Myocyte (in vitro differentiated cells): ENCODE data around the gene HDAC3. TPM values are rescaled to one million over a fixed set of nuclear protein-coding genes. Genes with fewer than 3 reads are reported as not detected.
A peak's percentile ranks its signal among the peaks of the same experiment; 100 is the strongest.

ENCODE experiments used
- DNase-seq: peaks from one replicate; pipeline ENCODE4 v3.0.0-alpha.2; 2012; ENCODE audit warnings: low read depth
- total RNA-seq: library from RNA; depleted of rRNA; stranded (reverse); fragments of >200 nt; gene quantifications from 2 replicates; pipeline ENCODE4 v1.2.3, GENCODE V29; 2014

The HDAC3 gene
- total RNA-seq, 1 donor from 2014 or later, result 40.0 TPM

DNA sequence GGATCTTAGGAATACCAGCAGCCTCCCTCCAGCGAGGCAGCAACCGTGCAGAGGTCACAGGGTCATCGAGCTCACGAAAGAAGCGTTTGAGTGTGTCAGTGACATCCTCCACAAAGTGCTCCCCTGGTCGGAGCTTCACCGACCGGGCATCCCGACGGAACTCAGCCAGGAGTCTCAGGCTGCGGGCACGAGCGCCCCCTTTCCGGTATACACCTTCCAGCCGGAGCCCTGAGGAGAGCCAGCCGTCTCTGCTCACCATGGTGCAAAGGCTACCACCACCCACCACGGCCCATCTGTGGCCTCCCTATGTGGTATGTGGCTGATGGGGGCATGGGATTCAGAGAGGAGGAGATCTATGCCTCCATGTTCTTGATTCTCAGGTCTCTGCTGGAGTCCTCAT is 25.4 kb upstream of the HDAC3 start:
- no peak for DNase-seq

DNA sequence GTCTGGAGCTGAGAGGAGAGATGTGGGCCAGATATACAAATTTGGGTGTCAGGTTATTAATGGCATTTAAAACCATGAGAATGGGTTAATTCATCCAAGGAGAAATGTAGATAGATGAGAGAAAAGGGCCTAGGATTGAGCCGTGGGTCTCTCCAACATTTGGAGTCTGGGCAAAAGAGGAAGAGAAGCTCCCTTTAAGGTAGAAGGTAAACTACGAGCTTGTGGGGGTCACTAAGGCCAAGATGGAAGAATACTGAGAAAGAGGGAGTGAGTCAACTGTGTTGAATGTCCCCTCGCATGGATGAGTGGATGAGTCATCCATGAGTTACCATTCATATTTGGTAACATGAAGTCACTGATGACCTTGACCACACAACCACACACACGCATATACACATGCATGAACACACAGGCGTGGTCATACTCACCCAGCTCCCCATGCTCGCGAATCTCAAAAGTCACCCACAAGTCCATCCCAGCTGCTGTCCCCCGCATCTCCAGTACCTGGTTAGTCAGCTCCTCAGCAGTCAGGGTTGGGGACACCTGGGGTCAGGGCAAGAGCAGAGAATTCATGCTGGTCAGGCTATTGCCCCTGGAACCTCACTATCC is 21.4 kb upstream of the HDAC3 start:
- peak; percentile 75 for DNase-seq

DNA sequence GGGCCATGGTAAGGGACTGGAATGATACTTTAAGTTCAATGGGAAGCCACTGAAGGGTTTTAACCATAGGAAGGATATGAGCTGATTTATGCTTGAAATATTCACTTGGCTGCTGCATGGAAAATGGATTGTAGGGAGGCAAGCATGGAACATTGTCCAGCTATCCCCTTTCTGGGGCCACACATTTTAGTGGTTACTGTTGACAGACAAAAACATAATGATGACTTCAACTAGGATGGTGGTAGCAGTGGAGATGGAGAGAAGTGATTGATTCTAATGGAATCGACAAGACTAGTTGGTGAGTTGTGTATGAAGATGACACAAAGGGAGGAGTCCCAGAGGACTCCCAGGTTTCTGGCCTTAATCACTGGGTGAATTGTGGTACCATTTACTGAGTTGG is 20.8 kb upstream of the HDAC3 start:
- no peak for DNase-seq

DNA sequence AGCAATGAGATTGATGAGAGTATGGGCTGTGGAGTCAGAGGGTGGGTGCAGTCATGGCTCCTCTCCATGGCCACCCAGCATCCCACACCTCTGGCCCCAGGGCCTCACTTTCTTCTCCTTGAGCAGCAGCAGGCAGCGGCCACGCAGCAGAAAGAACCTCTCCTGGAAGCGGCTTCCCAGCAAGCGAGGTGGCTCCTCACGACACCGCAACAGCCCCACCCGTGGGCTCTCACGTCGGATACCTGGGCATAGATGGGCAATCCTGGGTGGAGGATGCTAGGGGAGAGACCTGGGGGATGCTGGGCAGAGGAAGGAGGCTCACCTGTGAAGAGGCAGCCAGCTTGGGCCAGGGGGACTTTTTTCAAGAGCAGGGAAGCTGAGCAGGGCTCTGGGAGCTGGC is 19.7 kb upstream of the HDAC3 start:
- DNase-seq, result no peak

DNA sequence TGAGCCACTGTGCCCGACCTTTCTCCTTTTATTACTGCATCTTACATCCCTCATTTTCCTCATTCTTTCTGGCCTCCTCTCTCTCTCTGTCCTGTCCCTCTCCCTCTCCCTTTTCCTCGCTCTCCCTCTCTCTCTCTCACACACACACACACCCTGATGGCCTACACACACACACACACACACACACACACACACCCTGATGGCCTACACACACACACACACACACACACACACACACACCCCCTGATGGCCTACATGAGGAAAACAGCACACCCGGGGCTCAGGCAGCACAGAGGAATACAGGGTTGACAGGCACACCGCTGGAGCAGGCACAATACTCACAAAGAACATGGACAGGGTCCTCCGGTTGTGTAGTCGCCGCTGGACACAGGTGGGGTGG is 18.4 kb upstream of the HDAC3 start:
- DNase-seq, result no peak

DNA sequence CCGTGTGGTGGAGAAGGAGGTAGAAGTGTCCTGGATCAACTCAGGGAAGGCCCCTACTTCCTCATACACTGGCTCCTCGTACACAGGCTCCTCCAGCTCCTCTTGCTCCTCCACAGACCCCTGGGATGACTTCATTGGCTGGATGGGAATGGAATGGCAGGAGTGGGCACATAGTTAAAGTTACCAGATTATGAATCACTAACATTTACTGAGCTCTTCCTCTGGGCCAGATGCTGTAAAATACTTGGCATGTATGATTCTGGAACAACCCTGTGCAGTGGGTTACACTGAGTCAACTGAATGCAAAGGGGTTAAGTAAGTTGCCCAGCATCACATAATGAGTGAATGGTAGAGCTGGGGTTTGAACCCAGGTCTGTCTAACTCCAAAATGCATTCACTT is 17.6 kb upstream of the HDAC3 start:
- peak; percentile 41 for DNase-seq

DNA sequence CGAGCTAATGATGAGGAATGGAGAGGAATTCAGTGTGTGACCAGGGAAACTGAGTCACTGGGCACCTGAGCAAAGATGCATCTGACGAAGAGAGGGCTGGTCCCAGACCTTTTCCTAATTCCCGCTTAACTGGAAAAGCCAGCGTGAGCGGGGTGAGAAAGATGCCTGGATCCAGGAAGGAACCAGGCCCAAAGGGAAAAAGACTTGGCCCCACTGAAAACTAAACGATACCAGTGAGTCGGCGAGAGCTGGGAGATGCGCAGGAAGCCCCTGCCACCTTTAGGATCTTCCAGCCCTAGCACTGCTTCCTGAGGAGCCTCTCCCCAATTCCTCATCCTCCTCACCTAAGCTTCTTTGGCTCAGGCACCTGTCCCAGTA is 15.1 kb upstream of the HDAC3 start:
- no peak for DNase-seq

DNA sequence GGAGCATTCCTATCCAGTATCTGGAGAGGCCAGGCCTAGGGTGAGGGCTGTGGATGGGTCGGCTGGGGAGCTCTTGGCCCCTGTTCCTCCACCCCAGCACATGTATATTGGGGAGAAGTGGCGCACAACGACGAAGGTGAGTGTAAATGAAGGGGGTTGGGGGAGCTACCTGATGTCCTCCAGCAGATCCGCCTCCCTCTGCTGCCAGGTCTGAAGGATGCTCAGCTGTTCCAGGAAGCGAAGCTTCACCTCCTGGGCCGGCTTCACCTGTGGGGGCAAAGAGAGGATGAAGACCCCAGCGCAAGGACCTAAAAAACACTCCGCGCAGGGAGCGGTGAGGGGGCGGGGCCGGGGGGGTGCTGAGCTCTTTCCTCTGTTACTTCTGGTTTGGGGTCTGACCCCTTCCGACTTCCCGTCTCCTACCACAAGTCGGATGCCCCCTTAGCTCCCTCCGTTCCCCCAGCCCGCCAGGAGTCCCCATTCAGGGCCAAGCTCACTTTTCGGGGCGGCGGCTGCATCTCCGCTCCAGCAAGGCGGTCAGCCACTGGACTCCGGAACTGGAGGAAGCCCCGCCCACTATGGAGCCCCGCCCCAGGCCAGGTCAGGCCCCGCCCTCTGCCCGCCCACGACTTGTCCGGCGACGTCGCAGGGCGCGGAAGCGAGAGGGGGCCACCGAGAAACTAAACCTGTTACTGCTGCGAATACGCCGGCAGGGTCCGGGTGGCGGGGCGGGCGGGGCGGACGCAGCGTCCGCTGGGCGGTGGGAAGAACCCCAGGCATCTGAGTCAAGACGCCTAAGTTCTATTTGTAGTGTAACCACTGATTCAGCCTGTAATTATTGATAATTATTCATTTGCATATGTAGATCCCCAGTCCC is 14.4 kb upstream of the HDAC3 start, which contains the start of gene FCHSD1:
FCHSD1 (minus strand) TSS at position 568 of the 877 bp plus-strand sequence; CDS start at position 518, 50 bp downstream.
- DNase-seq, result peak; percentile 52

DNA sequence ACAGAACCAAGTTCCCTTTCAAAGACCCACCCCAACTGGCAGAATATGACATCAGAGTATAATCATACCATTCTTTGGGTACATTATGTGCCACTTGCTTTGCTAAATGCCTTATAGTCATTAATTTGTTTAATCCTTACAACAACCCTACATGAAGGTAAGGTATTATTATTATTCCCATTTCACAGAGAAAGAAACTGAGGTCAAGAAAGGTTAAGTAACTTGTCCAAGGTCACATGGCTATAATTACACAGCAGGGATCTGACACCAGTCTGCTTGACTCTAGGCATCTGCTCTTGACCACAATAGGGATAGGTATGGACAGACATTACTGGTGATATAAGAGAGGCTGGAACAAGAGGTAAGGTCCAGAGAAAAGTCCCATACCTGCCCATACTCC is 13.3 kb upstream of the HDAC3 start:
- DNase-seq, result no peak

DNA sequence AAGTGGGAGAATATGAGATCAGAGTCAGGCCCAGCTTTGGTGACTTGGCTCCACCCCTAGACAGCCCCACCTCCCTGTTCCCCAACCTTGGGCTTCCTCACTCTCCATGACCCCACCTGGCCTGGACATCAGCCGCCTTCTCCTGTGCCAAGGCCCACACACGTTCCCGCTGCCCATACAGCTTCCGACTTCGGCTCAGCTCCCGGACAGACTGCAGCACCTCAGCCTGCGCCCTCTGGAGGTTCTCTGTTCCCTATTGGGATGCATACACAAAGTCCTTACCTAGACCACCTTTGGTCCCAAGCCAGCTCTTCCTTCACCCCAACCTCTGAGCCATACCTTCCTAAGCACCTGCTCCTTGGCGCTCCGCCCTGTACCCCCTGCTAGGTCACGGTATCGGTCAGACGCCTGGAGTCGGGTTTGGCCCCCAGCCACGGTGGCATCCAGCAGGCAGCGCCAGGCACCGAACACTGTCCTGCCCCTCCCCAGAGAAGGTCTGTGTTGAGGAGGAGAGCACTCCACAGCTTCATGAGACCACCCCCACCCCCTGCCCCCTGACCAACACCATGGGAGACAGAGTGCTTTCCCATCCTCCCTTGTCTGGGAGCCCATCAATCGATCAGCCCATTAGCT is 12.5 kb upstream of the HDAC3 start:
- DNase-seq, result no peak

DNA sequence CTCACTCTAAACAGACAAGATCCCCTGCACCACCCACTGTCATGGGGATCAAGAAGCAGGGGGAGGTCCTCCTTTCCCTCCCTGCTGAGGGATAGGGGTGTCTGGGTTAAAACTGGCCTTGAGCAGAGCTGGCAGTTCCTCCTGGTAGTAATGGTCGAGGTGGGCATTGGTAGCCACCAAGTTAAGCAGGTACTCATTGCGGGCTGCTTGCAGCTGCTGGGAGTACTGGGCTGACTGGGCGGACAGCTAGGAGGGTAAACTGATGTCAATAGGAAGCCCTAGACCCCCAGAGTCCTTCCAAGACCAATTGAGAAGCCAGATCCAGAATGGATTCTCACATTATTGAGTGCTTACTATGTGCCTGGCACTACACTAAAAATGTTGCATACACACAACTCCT is 11.2 kb upstream of the HDAC3 start:
- DNase-seq, result no peak

DNA sequence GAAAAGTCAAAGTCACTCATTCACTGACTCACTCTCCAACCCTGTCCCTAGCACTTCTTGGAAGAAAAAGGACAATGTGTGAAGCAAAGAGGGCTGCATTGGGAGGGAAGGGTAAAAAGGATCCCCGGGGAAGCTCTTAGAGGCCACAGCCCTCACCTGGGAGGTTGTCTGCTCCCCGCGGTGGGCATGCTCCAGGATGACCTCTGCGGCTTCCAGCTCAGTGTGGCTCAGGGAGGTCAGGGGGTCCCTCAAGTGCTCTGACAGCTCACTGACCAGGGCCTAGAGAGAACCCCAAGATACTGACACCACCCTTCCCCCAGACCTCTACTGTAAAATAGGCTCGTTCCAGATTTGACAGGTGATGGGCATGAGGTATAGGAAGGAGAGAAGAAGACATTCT is 10.6 kb upstream of the HDAC3 start:
- DNase-seq, result no peak

DNA sequence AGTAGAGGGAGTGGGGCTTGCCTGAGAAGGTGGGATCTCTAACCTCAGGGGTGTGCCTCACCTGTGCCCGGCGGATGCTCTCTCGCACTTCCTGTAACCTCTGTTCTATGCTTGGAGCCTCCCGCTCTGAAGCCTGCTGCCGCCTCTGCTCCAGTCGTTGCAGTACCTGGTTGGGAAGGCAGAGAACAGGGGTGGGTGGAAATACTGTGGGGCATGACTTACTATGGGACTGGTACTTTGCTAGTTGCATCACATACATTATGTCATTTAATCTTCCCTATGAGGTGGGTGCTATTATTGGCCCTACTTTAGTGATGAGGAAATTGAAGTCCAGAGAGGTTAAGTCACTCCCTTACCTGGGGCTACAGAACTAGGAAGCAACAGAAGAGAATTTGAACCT is 9.4 kb upstream of the HDAC3 start:
- no peak for DNase-seq

DNA sequence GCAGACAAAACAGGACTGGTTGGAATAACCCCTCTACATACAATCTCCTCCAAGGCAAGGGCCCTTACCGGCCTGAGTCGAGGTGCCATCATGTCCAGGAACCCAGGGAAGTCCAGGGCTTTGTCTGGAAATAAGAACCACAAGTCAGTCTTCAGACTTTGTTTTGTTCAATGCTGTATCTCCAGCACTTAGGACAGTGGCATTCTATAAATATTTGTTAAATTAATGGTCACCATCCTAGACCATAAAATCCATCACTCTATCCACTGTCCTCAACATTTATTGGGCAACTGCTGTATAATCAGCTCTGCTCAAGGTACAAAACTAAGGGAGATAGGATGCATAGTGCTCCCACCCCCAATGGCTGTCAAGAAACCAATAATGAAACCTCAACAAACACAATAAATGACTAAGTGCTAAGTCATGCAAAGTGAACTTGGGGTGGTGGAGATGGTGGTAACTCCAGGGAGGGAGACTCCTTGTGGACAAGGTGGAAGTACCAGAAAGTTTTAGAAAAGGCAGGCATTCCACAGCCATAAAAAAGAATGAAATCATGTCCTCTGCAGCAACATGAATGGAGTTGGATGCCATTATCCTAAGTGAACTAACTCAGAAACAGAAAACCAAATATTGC is 5.1 kb upstream of the HDAC3 start:
- DNase-seq, result no peak

DNA sequence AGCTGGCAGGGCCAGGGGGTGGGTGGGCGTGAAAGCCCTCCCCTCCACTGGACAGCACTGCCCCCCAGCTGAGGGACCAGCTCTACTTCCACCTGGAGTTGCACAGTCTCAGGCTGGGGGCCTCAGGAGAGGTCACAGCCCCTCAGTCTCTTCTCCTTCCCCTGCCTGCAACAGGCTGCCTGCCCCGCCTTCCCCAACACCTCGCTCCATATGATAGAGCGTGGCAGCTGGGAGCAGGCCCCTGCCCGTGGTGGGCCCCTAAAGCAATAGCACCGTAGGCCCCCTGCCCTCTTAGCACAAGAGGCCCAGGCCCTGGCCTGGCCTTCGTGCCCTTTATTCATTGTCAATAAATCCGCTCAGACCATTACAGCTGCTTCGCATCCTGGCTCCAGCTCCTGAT is 4.0 kb upstream of the HDAC3 start:
- DNase-seq, result no peak

DNA sequence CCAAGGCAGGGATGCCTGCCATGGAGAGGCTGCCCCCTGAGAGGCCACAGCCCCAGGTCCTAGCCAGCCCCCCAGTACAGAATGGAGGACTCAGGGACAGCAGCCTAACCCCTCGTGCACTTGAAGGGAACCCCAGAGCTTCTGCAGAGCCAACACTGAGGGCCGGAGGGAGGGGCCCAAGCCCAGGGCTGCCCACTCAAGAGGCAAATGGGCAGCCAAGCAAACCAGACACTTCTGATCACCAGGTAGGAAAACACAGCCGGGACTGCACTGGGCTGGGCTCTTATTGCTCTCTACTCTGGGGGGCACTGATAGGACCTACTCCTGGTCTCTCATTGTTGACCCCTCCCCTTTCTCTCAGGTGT is 3.4 kb upstream of the HDAC3 start:
- no peak for DNase-seq

DNA sequence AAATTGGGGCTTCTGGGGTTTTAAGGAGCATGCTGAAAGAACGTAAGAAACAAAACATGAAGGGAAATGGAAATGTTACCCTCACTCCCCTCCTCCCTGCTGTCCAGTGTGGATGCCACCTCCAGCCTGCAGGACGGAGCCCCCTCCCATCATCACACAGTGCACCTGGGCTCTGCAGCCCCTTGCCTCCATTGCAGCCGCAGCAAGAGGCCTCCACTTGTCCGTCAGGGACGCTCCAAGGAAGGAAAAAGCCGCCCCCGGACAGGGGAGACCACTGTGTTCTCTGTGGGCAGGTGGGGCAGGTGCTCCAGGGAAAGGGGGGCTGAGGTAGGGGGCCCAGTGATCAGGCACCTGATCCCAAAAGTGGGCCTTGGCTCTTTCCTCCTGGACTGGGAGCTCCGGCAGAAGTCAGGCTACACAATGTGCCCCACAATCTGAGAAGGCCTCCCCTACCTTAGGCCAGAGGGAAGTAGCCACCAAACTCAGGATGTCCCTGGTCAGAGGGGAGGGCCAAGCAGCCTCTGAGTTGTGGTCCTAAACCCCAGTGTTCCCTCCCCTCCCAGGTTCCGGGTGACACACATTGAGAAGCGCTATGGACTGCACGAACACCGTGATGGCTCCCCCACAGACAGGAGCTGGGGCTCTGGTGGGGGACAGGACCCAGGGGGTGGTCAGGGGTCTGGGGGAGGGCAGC is 2.9 kb upstream of the HDAC3 start:
- no peak for DNase-seq

DNA sequence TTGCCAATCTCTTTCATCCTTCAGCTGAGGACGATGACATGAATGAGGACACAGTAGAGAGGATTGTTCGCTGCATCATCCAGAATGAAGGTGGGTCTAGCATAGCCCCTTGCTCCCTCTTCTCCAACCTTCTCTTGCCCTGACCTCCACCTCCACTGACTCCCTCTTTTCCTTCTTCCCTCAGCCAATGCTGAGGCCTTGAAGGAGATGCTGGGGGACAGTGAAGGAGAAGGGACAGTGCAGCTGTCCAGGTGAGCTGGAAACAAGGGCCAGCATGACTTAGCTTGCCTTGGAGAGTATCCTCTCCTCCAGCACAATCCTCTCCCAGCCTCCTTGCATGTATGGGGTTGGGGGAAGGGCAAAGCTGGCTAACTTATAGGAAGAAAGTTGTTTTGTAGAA is 2.1 kb upstream of the HDAC3 start:
- DNase-seq, result no peak

DNA sequence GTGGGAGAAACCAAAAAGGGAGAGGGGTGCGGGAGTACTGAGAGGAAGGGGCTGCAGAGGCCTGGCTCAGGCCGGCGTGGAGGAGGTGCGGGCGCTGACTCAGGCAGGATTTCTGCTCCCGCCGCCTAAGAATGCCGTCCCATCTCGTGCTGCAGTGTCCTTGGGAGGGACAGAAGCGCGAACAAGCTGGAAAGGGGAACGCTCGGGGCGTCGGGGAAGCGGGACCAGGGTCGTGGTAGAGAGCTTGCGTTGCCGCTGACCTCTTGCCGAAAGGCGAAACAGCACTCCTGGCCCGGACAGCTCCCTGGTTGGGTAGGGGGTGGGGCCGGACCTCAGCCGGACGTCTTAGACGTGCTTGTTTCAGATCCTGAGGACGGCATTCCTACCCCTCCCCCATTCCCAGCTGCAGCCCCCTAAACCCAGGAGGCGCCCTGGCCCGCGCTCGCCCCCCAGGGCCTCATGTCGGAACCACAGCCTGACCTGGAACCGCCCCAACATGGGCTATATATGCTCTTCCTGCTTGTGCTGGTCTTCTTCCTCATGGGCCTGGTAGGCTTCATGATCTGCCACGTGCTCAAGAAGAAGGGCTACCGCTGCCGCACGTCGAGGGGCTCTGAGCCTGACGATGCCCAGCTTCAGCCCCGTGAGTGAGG is 1.2 kb upstream of the HDAC3 start:
- DNase-seq, result peak; percentile 38

DNA sequence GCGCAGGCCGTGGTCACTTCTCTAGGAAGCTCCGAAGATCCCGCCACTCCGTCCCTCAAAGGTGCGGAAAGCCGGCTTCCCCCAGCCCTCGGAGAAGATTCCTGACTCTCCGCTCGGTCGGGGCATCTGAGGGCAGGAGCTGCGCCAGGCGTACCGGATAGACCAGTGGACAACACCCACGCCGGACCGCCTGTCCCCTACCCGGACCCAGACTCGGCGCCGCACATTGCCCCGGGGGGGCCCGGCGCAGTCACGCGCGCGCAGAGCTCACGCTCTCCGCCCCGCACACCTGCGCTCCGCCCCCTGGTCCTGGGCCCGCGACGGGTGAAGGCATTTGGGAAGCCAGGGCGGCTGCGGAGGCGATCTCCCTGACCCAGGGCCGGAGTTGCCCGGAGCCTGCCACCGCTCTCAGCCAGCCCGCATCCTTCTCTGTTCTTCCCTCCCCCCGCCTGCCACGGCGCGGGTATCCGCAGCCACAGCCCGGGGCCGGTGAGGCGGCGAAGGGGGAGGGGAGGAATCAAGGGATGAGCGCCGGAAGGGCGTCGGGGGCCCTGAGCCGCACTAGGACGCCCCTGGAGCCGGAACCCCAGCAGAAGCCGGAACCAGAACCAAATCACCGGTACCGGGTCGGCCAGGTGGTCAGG is 596 bp upstream of the HDAC3 start:
- DNase-seq, result no peak

DNA sequence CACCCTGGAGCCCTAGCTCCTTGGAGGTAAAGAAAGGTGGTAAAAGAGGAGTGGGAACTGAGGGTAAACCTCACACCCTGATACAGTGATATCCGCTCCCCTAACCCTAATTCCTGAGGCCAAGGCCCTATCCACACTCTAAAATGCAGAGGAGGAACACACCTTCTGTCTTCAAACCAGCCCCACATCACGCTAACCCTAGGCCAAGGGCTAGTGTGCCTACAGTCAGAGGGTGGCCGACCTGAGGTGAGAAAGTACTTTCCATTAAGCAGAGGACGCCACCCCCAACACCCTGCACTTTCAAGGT is 590 bp downstream of the HDAC3 start:
- no peak for DNase-seq
